T-cell (primary cell): ENCODE measurements around the gene NT5C1B. TPM values are rescaled to one million over a fixed set of nuclear protein-coding genes. Genes with fewer than 3 reads are reported as not detected.

Experiments
- ATAC-seq, 4 experiments: fragments of 200-7000 bp in 3 of 4; fragments of 150-1000 bp in 1 of 4; cut with Tn5 transposase; replicated peaks in 1 of 4; 1 replicate in 3 of 4; 2 replicates in 1 of 4; pipeline ENCODE4 v1.10.0; 2021; ENCODE audit warnings: moderate library complexity in 3 of 4, mild to moderate bottlenecking in 2 of 4, moderate number of reproducible peaks in 1 of 4
- CTCF ChIA-PET, 2 donors: fragments of 300-600 bp; sonication (Branson Sonifier 250); formaldehyde crosslinking; loops; one replicate each; lab custom pipeline; 2022; ENCODE audit warnings: antibody characterized with exemption in 2 of 2; lab: Charles Lee
- POLR2A ChIA-PET, 2 donors: fragments of 300-600 bp; sonication (Branson Sonifier 250); formaldehyde crosslinking; loops; one replicate each; lab custom pipeline; 2022; ENCODE audit warnings: antibody characterized with exemption in 2 of 2; lab: Charles Lee
- DNase-seq, 35 experiments: peaks; one replicate each; pipeline versions ENCODE4 v3.0.0 to v3.0.0-alpha.2; 2013 to 2023
- H3K27ac ChIP-seq: one replicate; pipeline ENCODE4 v1.5.1; 2013; ENCODE audit warnings: low read length
- H3K27me3 ChIP-seq, 2 experiments: replicated peaks in 1 of 2; 1 replicate in 1 of 2; 2 replicates in 1 of 2; pipeline versions ENCODE4 v1.6.1 to v1.7.0; 2013; ENCODE audit warnings: low read length in 1 of 2, mixed read lengths in 1 of 2; ENCODE audit not compliant: control insufficient read depth in 2 of 2, insufficient read depth in 2 of 2; ENCODE audit errors: extremely low read depth in 1 of 2
- H3K36me3 ChIP-seq, 2 donors: 1 replicate in 1 of 2; 2 replicates in 1 of 2; pipeline versions ENCODE4 v1.6.1 to v1.7.0; 2013; ENCODE audit warnings: low read length in 1 of 2; ENCODE audit not compliant: control insufficient read depth in 2 of 2, insufficient read depth in 1 of 2; ENCODE audit errors: extremely low read depth in 1 of 2
- H3K4me1 ChIP-seq, 2 experiments: 1 replicate in 1 of 2; 2 replicates in 1 of 2; pipeline versions ENCODE4 v1.6.1 to v1.7.0; 2013; ENCODE audit warnings: low read length in 2 of 2, mixed read lengths in 1 of 2; ENCODE audit not compliant: insufficient read depth in 2 of 2, control insufficient read depth in 1 of 2; ENCODE audit errors: extremely low read depth in 1 of 2
- H3K4me3 ChIP-seq, 2 donors: 1 replicate in 1 of 2; 2 replicates in 1 of 2; pipeline versions ENCODE4 v1.5.1 to v1.7.0; 2013; ENCODE audit warnings: mild to moderate bottlenecking in 2 of 2, low read length in 1 of 2, moderate library complexity in 1 of 2; ENCODE audit not compliant: control insufficient read depth in 1 of 2; ENCODE audit errors: extremely low read depth in 1 of 2
- H3K9me3 ChIP-seq: 2 replicates; pipeline ENCODE4 v1.7.0; 2013
- H3K27ac Mint-ChIP-seq, 2 donors: one replicate each; pipeline ENCODE4 v1.8.0; 2020 to 2021; ENCODE audit warnings: mild to moderate bottlenecking in 2 of 2, mixed read lengths in 2 of 2
- H3K27me3 Mint-ChIP-seq, 2 donors: one replicate each; pipeline ENCODE4 v1.8.0; 2021 to 2022; ENCODE audit warnings: mixed read lengths in 2 of 2
- H3K36me3 Mint-ChIP-seq: one replicate; pipeline ENCODE4 v1.8.0; 2021; ENCODE audit warnings: mixed read lengths
- H3K4me1 Mint-ChIP-seq, 3 donors: one replicate each; pipeline ENCODE4 v1.8.0; 2020 to 2022; ENCODE audit warnings: mixed read lengths in 3 of 3, mild to moderate bottlenecking in 1 of 3
- H3K4me3 Mint-ChIP-seq, 3 donors: one replicate each; pipeline ENCODE4 v1.8.0; 2020 to 2022; ENCODE audit warnings: mild to moderate bottlenecking in 3 of 3, mixed read lengths in 3 of 3, moderate library complexity in 3 of 3
- H3K9me3 Mint-ChIP-seq, 3 donors: one replicate each; pipeline ENCODE4 v1.8.0; 2020 to 2022; ENCODE audit warnings: mixed read lengths in 3 of 3
- WGBS: methylation state at CpG from one replicate; pipeline ENCODE4 v1.1.5; 2013; ENCODE audit warnings: missing lambda C conversion rate; ENCODE audit not compliant: insufficient coverage; 5-methylcytosine and 5-hydroxymethylcytosine counted together
- total RNA-seq, 35 experiments: library from RNA in 6 of 35; stranded (reverse) in 6 of 35; fragments of 120-200 nt in 1 of 35; gene quantifications; one replicate each; pipeline versions ENCODE4 v1.2.1 to v1.2.4 and lab custom pipeline; 2013 to 2026

NT5C1B gene
- total RNA-seq, 5 donors from 2014 or later (not counting 1 experiment from before 2014, with no cell fraction given) = not detected

GRCh38 chr2:18522484-18523146 lies 66.8 kb downstream of the NT5C1B start:
- Histone ChIP-seq H3K27me3 (peaks cover 0 to 10% of the 10 kb centered on the region in 2 experiments), H3K4me1 (no peaks in the 10 kb centered on the region), H3K36me3 (no peaks in the 10 kb centered on the region), H3K9me3 (no peaks in the 10 kb centered on the region), H3K4me3 (no peak overlapping the region), H3K27ac (no peak overlapping the region)
- no peak overlapping the region for H3K4me3 Mint-ChIP-seq
- no peaks in the 10 kb centered on the region for H3K9me3 Mint-ChIP-seq
- H3K36me3 Mint-ChIP-seq = no peaks in the 10 kb centered on the region
- H3K4me1 Mint-ChIP-seq = no peaks in the 10 kb centered on the region
- ChIA-PET CTCF (interaction anchor here in 1 of 2 donors (0.9 to 1.1 kb wide), 2 partner anchors 23 to 1341 kb away, joined by 3 to 4 read pairs; no protein-coding TSS in a partner anchor), POLR2A (no interaction called here)
- no peak for DNase-seq
- H3K27ac Mint-ChIP-seq = no peak overlapping the region
- H3K27me3 Mint-ChIP-seq = peaks cover 16 to 18% of the 10 kb centered on the region in 2 donors
- no peak for ATAC-seq
- WGBS = 100% methylated on average over 1 of the region's 2 CpGs

- Histone ChIP-seq H3K27me3 (peaks cover 0 to 10% of the 10 kb centered on the region in 2 experiments), H3K9me3 (no peaks in the 10 kb centered on the region), H3K36me3 (no peaks in the 10 kb centered on the region), H3K4me1 (no peaks in the 10 kb centered on the region), H3K4me3 (no peak overlapping the region), H3K27ac (no peak overlapping the region)
- ATAC-seq (peak; percentile 56 to 74 (median 72)), DNase-seq (peak; percentile 19 to 81 (median 66))
- 77% methylated on average over 6 of the region's 16 CpGs for WGBS
- Mint-ChIP-seq H3K27me3 (peaks cover 19 to 20% of the 10 kb centered on the region in 2 donors), H3K36me3 (no peaks in the 10 kb centered on the region), H3K4me3 (no peak overlapping the region), H3K27ac (no peak overlapping the region), H3K4me1 (no peaks in the 10 kb centered on the region), H3K9me3 (no peaks in the 10 kb centered on the region)
- CTCF ChIA-PET = interaction anchor here (0.5 to 3.1 kb wide), 21 partner anchors 9 to 1721 kb away, joined by 3 to 37 read pairs (median 4); no protein-coding TSS in a partner anchor
- POLR2A ChIA-PET = interaction anchor here in 1 of 2 donors (0.6 kb wide), 1 partner anchor 397 kb away, joined by 3 read pairs; no protein-coding TSS in a partner anchor
These were observed 68.6 kb downstream of the NT5C1B start for GRCh38 chr2:18520451-18521425.

GRCh38 chr2:18519914-18520450 lies 69.4 kb downstream of the NT5C1B start:
- H3K27ac Mint-ChIP-seq = no peak overlapping the region
- H3K27me3 Mint-ChIP-seq = peaks cover 19 to 22% of the 10 kb centered on the region in 2 donors
- Histone ChIP-seq H3K4me1 (no peaks in the 10 kb centered on the region), H3K4me3 (no peak overlapping the region), H3K27ac (no peak overlapping the region), H3K27me3 (peaks cover 0 to 10% of the 10 kb centered on the region in 2 experiments), H3K9me3 (no peaks in the 10 kb centered on the region), H3K36me3 (no peaks in the 10 kb centered on the region)
- H3K4me3 Mint-ChIP-seq = no peak overlapping the region
- H3K9me3 Mint-ChIP-seq = no peaks in the 10 kb centered on the region
- ATAC-seq (no peak), DNase-seq (no peak)
- no peaks in the 10 kb centered on the region for H3K36me3 Mint-ChIP-seq
- 67% methylated on average over 7 of the region's 7 CpGs for WGBS
- H3K4me1 Mint-ChIP-seq = no peaks in the 10 kb centered on the region
- POLR2A ChIA-PET = no interaction called here
- CTCF ChIA-PET = interaction anchor here (0.5 to 3.1 kb wide), 18 partner anchors 8 to 1496 kb away, joined by 3 to 37 read pairs (median 4); no protein-coding TSS in a partner anchor

GRCh38 chr2:18518116-18519111 lies 71.0 kb downstream of the NT5C1B start:
- ChIA-PET CTCF (interaction anchor here (0.6 to 3.1 kb wide), 9 partner anchors 12 to 1526 kb away, joined by 3 to 37 read pairs (median 4); no protein-coding TSS in a partner anchor), POLR2A (interaction anchor here in 1 of 2 donors (0.6 kb wide), 1 partner anchor 12 kb away, joined by 3 read pairs; no protein-coding TSS in a partner anchor)
- Mint-ChIP-seq H3K4me3 (no peak overlapping the region), H3K4me1 (no peaks in the 10 kb centered on the region), H3K9me3 (no peaks in the 10 kb centered on the region), H3K36me3 (no peaks in the 10 kb centered on the region), H3K27me3 (peaks cover 26 to 31% of the 10 kb centered on the region in 2 donors), H3K27ac (no peak overlapping the region)
- H3K27ac ChIP-seq = no peak overlapping the region
- H3K4me3 ChIP-seq = no peak overlapping the region
- ATAC-seq (no peak), DNase-seq (no peak)
- peaks cover 0 to 18% of the 10 kb centered on the region in 2 experiments for H3K27me3 ChIP-seq
- H3K4me1 ChIP-seq = no peaks in the 10 kb centered on the region
- H3K9me3 ChIP-seq = no peaks in the 10 kb centered on the region
- H3K36me3 ChIP-seq = no peaks in the 10 kb centered on the region
- WGBS = 83% methylated on average over 4 of the region's 11 CpGs

- peaks cover 26 to 32% of the 10 kb centered on the region in 2 donors for H3K27me3 Mint-ChIP-seq
- DNase-seq = no peak
- no peaks in the 10 kb centered on the region for H3K4me1 ChIP-seq
- H3K9me3 ChIP-seq = no peaks in the 10 kb centered on the region
- H3K4me1 Mint-ChIP-seq = no peaks in the 10 kb centered on the region
- no peaks in the 10 kb centered on the region for H3K9me3 Mint-ChIP-seq
- CTCF ChIA-PET = interaction anchor here in 1 of 2 donors (1.3 to 1.4 kb wide), 2 partner anchors 18 to 1345 kb away, joined by 3 to 4 read pairs; no protein-coding TSS in a partner anchor
- no peak overlapping the region for H3K4me3 ChIP-seq
- POLR2A ChIA-PET = interaction anchor here in 1 of 2 donors (0.6 kb wide), 1 partner anchor 11 kb away, joined by 3 read pairs; no protein-coding TSS in a partner anchor
- no peaks in the 10 kb centered on the region for H3K36me3 ChIP-seq
- 78% methylated on average over 1 of the region's 1 CpG for WGBS
- H3K27me3 ChIP-seq = peaks cover 0 to 18% of the 10 kb centered on the region in 2 experiments
- no peak overlapping the region for H3K4me3 Mint-ChIP-seq
- H3K36me3 Mint-ChIP-seq = no peaks in the 10 kb centered on the region
- H3K27ac ChIP-seq = no peak overlapping the region
- ATAC-seq = no peak
- no peak overlapping the region for H3K27ac Mint-ChIP-seq
These were observed 72.0 kb downstream of the NT5C1B start for GRCh38 chr2:18517386-18517785.
